ENCODE measurements around the gene PTPRG. TPM values are rescaled to one million over a fixed set of nuclear protein-coding genes. Genes with fewer than 3 reads are reported as not detected.

PTPRG gene
- total RNA-seq, 1 donor, result 148 TPM

DNA sequence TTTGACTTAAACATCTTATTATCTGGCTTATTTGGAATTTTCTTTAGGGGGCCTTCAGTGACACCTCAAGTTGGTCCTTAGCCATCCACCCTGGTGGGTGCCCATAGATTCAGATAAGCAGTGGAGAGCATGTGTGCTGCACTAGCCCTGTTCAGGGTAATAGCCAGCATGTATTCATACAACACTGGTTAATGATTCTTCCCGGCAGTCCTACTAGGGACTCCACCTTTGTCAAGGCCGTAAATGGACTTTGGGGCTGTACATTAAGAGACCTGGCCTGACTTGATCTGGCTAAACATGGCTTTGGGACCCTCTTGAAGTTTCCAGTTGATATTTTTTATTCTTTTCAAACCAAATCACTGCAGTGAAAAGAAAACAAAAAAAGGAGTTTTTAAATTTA lies 125.8 kb downstream of the PTPRG start:
- peaks cover 25% of the 10 kb centered on the region for H4K20me1 ChIP-seq (ENCODE audit: insufficient read depth, low read length)
- no peaks in the 10 kb centered on the region for H3K36me3 ChIP-seq (ENCODE audit: insufficient read depth, low read length)
- TF ChIP-seq, protein P1, sequence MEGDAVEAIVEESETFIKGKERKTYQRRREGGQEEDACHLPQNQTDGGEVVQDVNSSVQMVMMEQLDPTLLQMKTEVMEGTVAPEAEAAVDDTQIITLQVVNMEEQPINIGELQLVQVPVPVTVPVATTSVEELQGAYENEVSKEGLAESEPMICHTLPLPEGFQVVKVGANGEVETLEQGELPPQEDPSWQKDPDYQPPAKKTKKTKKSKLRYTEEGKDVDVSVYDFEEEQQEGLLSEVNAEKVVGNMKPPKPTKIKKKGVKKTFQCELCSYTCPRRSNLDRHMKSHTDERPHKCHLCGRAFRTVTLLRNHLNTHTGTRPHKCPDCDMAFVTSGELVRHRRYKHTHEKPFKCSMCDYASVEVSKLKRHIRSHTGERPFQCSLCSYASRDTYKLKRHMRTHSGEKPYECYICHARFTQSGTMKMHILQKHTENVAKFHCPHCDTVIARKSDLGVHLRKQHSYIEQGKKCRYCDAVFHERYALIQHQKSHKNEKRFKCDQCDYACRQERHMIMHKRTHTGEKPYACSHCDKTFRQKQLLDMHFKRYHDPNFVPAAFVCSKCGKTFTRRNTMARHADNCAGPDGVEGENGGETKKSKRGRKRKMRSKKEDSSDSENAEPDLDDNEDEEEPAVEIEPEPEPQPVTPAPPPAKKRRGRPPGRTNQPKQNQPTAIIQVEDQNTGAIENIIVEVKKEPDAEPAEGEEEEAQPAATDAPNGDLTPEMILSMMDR (IDR thresholded peaks at IDR 0.05; ENCODE audit: extremely low read depth, low read depth, low read length), result no peak
- H3K4me1 ChIP-seq (ENCODE audit: insufficient read depth, low read length), result peaks cover 5% of the 10 kb centered on the region
- no peak overlapping the region for H3K4me2 ChIP-seq (ENCODE audit: insufficient read depth, low read length)
- no peak overlapping the region for H2AFZ ChIP-seq (ENCODE audit: low read length)
- no peaks in the 10 kb centered on the region for H3K27me3 ChIP-seq (ENCODE audit: insufficient read depth, low read length)
- no peak overlapping the region for H3K4me3 ChIP-seq (ENCODE audit: insufficient read depth, low read length)
- DNase-seq (ENCODE audit: insufficient read length, low spot score, missing footprints), result no peak
- no peaks in the 10 kb centered on the region for H3K9me3 ChIP-seq (ENCODE audit: low read depth, low read length)
- H3K79me2 ChIP-seq (ENCODE audit: insufficient read depth, low read length), result peaks cover 55% of the 10 kb centered on the region
- H3K27ac ChIP-seq (ENCODE audit: low read depth, low read length), result no peak overlapping the region

DNA sequence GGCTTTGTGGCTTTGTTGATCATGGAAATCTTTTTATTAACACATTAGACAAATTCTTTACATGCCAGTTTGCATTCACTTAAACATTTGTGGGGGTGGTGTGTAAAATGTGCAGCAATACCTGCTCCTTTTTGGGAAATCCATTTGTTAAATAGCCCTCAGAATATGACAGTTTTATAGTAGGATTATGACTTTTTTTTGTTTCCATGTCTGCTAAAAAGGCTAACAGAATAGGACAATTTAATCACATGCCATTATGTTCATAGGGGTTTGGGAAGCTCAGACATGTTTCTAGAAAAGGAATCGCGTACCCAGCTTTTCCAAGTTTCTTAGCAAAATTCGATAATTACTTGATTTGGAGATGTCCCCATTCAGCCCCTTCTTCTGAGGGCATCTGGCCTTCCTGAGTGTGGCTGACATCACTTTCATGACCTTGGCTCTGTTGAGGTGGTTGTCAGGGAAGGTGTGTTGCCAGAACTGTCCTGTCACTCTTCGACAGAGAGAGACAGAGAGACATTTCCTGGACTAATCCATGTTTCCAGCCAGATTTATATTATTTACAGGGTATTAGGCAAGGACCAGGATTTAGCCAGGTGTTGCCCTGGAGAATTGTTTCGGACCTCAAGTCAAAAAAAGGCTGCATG lies 126.4 kb downstream of the PTPRG start:
- TF ChIP-seq, protein P1 (IDR thresholded peaks at IDR 0.05; ENCODE audit: extremely low read depth, low read depth, low read length), result no peak
- Histone ChIP-seq H3K4me1 (ENCODE audit: insufficient read depth, low read length) (peaks cover 5% of the 10 kb centered on the region), H3K79me2 (ENCODE audit: insufficient read depth, low read length) (peaks cover 55% of the 10 kb centered on the region), H3K9me3 (ENCODE audit: low read depth, low read length) (no peaks in the 10 kb centered on the region), H2AFZ (ENCODE audit: low read length) (no peak overlapping the region), H4K20me1 (ENCODE audit: insufficient read depth, low read length) (peaks cover 25% of the 10 kb centered on the region), H3K4me2 (ENCODE audit: insufficient read depth, low read length) (no peak overlapping the region), H3K27ac (ENCODE audit: low read depth, low read length) (no peak overlapping the region), H3K36me3 (ENCODE audit: insufficient read depth, low read length) (no peaks in the 10 kb centered on the region), H3K27me3 (ENCODE audit: insufficient read depth, low read length) (no peaks in the 10 kb centered on the region), H3K4me3 (ENCODE audit: insufficient read depth, low read length) (no peak overlapping the region)
- DNase-seq (ENCODE audit: insufficient read length, low spot score, missing footprints), result no peak

DNA sequence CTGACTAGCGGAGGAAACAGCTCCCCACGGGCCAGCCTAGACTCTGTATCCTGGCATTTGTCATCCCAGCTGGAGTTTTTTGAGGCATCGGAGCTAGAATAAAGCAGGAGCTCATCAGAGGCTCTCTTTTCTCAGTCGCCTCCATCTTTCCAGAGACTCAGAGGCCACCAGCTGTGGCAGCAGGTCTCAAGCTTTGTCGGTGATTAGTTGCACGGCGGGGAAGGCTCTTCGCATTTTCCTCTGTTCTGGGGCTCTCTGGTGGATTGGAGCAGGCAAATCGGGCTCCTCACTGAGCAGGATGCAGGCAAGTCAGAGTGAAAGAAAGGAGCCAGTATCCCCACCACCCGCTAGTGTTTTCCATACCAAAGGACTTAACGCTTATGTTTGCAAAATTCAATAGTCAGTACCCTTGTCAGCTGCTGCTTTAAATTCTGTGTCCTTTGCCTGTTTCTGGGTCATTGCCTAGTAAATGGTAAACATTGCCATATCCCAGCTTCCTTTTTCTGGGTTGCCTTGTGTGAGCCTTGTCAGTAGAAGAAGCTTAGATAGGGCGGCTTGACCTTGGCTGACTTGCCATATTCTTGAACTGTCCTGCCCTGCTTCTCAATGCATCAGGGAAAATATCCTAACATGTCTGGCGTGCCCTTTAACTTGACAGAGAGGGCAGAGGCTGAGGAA lies 127.1 kb downstream of the PTPRG start:
- peaks cover 25% of the 10 kb centered on the region for H4K20me1 ChIP-seq (ENCODE audit: insufficient read depth, low read length)
- no peaks in the 10 kb centered on the region for H3K27me3 ChIP-seq (ENCODE audit: insufficient read depth, low read length)
- no peak overlapping the region for H3K4me2 ChIP-seq (ENCODE audit: insufficient read depth, low read length)
- H3K36me3 ChIP-seq (ENCODE audit: insufficient read depth, low read length), result no peaks in the 10 kb centered on the region
- TF ChIP-seq, protein P1 (IDR thresholded peaks at IDR 0.05; ENCODE audit: extremely low read depth, low read depth, low read length), result no peak
- no peak overlapping the region for H3K27ac ChIP-seq (ENCODE audit: low read depth, low read length)
- H3K9me3 ChIP-seq (ENCODE audit: low read depth, low read length), result no peaks in the 10 kb centered on the region
- DNase-seq (ENCODE audit: insufficient read length, low spot score, missing footprints), result no peak
- peaks cover 53% of the 10 kb centered on the region for H3K79me2 ChIP-seq (ENCODE audit: insufficient read depth, low read length)
- no peak overlapping the region for H3K4me3 ChIP-seq (ENCODE audit: insufficient read depth, low read length)
- peaks cover 4% of the 10 kb centered on the region for H3K4me1 ChIP-seq (ENCODE audit: insufficient read depth, low read length)
- H2AFZ ChIP-seq (ENCODE audit: low read length), result no peak overlapping the region

DNA sequence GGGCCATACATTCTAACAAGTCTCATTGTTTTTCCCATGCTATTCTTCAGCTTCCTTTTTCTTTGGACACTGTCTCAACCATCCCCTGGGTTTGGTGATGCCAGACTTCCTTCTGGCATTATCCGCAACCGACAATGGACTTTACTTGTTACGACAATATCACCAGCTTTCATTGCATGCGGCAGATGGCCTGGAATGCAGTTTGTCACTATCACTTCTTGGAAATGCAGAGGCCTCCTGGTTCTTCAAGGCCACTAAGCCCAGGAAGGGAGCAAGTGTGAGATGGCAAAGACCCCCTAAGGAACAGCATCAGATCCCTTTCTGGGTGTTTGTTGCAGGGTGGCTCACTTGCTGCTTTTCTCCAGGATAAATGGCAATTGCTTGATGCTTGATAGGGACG lies 128.6 kb downstream of the PTPRG start:
- Histone ChIP-seq H3K27ac (ENCODE audit: low read depth, low read length) (no peak overlapping the region), H3K27me3 (ENCODE audit: insufficient read depth, low read length) (no peaks in the 10 kb centered on the region), H3K4me1 (ENCODE audit: insufficient read depth, low read length) (no peaks in the 10 kb centered on the region), H3K4me3 (ENCODE audit: insufficient read depth, low read length) (no peak overlapping the region), H3K79me2 (ENCODE audit: insufficient read depth, low read length) (peaks cover 38% of the 10 kb centered on the region), H3K4me2 (ENCODE audit: insufficient read depth, low read length) (no peak overlapping the region), H3K36me3 (ENCODE audit: insufficient read depth, low read length) (no peaks in the 10 kb centered on the region), H2AFZ (ENCODE audit: low read length) (no peak overlapping the region), H4K20me1 (ENCODE audit: insufficient read depth, low read length) (peaks cover 21% of the 10 kb centered on the region), H3K9me3 (ENCODE audit: low read depth, low read length) (no peaks in the 10 kb centered on the region)
- TF ChIP-seq, protein P1 (IDR thresholded peaks at IDR 0.05; ENCODE audit: extremely low read depth, low read depth, low read length), result no peak
- no peak for DNase-seq (ENCODE audit: insufficient read length, low spot score, missing footprints)

Measured in osteoblast (primary cell).